ENCODE measurements around the gene TMEM45B. TPM values are rescaled to one million over a fixed set of nuclear protein-coding genes. Genes with fewer than 3 reads are reported as not detected.

The TMEM45B gene
- total and polyA plus RNA-seq, 2 of the 13 experiments (the other 11 are each of a cell fraction or from before 2014, with no cell fraction given): 29.1 to 181 TPM

DNA sequence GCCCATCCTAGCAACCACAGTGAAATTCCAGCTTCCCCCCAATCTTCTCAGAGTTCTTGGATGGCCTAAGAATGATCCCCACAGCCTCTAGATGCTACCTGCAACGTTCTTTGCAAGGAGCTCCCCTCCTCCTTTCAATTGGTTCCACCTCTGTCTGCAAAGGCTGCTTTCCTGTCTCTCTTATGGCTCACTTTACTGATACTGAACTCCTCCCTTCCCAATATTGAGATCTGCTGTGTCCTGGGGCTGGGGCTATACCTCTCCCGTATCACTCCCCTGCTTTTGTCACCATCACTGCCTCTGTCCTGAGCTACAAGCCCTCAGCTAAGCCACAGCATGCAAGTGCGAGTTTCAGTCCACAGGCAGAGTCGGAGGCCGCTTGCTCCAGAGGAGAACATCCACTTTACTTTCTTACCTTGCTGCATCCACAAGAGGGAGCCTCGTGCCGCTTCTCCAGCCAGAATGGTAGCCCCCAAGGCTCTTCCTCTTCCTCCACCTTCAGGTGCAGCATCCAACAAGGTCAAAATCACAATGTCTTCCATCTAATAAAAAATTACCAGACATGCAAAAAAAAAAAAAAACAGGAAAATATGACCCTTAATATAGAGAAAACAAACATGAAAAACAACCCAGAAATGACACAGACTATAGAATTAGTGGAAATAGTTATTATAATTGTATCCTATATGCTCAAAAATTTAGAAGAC, 48.6 kb upstream of the TMEM45B start (continued):
- TF ChIP-seq, protein P1, sequence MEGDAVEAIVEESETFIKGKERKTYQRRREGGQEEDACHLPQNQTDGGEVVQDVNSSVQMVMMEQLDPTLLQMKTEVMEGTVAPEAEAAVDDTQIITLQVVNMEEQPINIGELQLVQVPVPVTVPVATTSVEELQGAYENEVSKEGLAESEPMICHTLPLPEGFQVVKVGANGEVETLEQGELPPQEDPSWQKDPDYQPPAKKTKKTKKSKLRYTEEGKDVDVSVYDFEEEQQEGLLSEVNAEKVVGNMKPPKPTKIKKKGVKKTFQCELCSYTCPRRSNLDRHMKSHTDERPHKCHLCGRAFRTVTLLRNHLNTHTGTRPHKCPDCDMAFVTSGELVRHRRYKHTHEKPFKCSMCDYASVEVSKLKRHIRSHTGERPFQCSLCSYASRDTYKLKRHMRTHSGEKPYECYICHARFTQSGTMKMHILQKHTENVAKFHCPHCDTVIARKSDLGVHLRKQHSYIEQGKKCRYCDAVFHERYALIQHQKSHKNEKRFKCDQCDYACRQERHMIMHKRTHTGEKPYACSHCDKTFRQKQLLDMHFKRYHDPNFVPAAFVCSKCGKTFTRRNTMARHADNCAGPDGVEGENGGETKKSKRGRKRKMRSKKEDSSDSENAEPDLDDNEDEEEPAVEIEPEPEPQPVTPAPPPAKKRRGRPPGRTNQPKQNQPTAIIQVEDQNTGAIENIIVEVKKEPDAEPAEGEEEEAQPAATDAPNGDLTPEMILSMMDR (CRISPR knock-in tag; IDR thresholded peaks at IDR 0.05): peak; percentile 89
- TF ChIP-seq HMGA1 (CRISPR knock-in tag; conservative IDR thresholded peaks at IDR 0.05): no peak
- TF ChIP-seq ATF7-NPFF (CRISPR knock-in tag; IDR thresholded peaks at IDR 0.05; ENCODE audit: low read depth): no peak
- no peak for TF ChIP-seq NR3C1 (CRISPR knock-in tag; IDR thresholded peaks at IDR 0.05)
- no peak for TF ChIP-seq ZNF138 (CRISPR knock-in tag; IDR thresholded peaks at IDR 0.05; ENCODE audit: low read depth)
- no peak for TF ChIP-seq REL (CRISPR knock-in tag; conservative IDR thresholded peaks at IDR 0.05)
- TF ChIP-seq, protein P2, sequence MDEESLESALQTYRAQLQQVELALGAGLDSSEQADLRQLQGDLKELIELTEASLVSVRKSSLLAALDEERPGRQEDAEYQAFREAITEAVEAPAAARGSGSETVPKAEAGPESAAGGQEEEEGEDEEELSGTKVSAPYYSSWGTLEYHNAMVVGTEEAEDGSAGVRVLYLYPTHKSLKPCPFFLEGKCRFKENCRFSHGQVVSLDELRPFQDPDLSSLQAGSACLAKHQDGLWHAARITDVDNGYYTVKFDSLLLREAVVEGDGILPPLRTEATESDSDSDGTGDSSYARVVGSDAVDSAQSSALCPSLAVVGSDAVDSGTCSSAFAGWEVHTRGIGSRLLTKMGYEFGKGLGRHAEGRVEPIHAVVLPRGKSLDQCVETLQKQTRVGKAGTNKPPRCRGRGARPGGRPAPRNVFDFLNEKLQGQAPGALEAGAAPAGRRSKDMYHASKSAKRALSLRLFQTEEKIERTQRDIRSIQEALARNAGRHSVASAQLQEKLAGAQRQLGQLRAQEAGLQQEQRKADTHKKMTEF (CRISPR knock-in tag; IDR thresholded peaks at IDR 0.05): no peak
- TF ChIP-seq ZNF354B (CRISPR knock-in tag; IDR thresholded peaks at IDR 0.05): no peak
- no peak for TF ChIP-seq JUND (CRISPR knock-in tag; IDR thresholded peaks at IDR 0.05)
- TF ChIP-seq RORA (CRISPR knock-in tag; IDR thresholded peaks at IDR 0.05): no peak
- TF ChIP-seq, protein P3, sequence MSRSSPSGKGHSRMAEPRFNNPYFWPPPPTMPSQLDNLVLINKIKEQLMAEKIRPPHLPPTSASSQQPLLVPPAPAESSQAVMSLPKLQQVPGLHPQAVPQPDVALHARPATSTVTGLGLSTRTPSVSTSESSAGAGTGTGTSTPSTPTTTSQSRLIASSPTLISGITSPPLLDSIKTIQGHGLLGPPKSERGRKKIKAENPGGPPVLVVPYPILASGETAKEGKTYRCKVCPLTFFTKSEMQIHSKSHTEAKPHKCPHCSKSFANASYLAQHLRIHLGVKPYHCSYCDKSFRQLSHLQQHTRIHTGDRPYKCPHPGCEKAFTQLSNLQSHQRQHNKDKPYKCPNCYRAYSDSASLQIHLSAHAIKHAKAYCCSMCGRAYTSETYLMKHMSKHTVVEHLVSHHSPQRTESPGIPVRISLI (CRISPR knock-in tag; IDR thresholded peaks at IDR 0.05; ENCODE audit: borderline replicate concordance): no peak
- TF ChIP-seq GRHL1 (CRISPR knock-in tag; conservative IDR thresholded peaks at IDR 0.05): no peak
- no peak for TF ChIP-seq CCDC6 (CRISPR knock-in tag; IDR thresholded peaks at IDR 0.05)
- peak; percentile 68 for TF ChIP-seq XRCC5 (optimal IDR thresholded peaks at IDR 0.05; ENCODE audit: low read length)
- 0 out of 2 replicates have a peak, but pooled peaks have one; percentile 20 for TF ChIP-seq ZNF205 (CRISPR knock-in tag; IDR thresholded peaks at IDR 0.05)
- no peak for TF ChIP-seq TEAD2 (CRISPR knock-in tag; IDR thresholded peaks at IDR 0.05)
- no peak for TF ChIP-seq GPBP1L1 (CRISPR knock-in tag; IDR thresholded peaks at IDR 0.05)
- TF ChIP-seq ZNF674 (CRISPR knock-in tag; IDR thresholded peaks at IDR 0.05; ENCODE audit: low read depth): no peak
- 0 out of 2 replicates have a peak, but pooled peaks have one; percentile 18 for TF ChIP-seq ZNF644 (CRISPR knock-in tag; IDR thresholded peaks at IDR 0.05; ENCODE audit: low read depth)
- no peak for TF ChIP-seq POLR2AphosphoS5 (IDR thresholded peaks at IDR 0.05; ENCODE audit: low read depth, low read length)
- no peak for TF ChIP-seq RFXANK (CRISPR knock-in tag; IDR thresholded peaks at IDR 0.05)
- TF ChIP-seq, protein P4, sequence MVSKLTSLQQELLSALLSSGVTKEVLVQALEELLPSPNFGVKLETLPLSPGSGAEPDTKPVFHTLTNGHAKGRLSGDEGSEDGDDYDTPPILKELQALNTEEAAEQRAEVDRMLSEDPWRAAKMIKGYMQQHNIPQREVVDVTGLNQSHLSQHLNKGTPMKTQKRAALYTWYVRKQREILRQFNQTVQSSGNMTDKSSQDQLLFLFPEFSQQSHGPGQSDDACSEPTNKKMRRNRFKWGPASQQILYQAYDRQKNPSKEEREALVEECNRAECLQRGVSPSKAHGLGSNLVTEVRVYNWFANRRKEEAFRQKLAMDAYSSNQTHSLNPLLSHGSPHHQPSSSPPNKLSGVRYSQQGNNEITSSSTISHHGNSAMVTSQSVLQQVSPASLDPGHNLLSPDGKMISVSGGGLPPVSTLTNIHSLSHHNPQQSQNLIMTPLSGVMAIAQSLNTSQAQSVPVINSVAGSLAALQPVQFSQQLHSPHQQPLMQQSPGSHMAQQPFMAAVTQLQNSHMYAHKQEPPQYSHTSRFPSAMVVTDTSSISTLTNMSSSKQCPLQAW (CRISPR knock-in tag; IDR thresholded peaks at IDR 0.05): 0 out of 2 replicates have a peak, but pooled peaks have one; percentile 51
